GM19238 (cell line): ENCODE results near the gene ID1.

Experiments
- DNase-seq: peaks from one replicate; pipeline ENCODE4 v3.0.0; 2011; ENCODE audit warnings: low spot score; ENCODE audit not compliant: insufficient read length

The ID1 gene

GRCh38 chr20:31605031-31605901, at the start of gene ID1:
Gene ID1, plus strand, starts transcription at chr20:31605289. Its CDS starts 99 bp downstream, at chr20:31605388.
- peak; percentile 93 for DNase-seq

DNA sequence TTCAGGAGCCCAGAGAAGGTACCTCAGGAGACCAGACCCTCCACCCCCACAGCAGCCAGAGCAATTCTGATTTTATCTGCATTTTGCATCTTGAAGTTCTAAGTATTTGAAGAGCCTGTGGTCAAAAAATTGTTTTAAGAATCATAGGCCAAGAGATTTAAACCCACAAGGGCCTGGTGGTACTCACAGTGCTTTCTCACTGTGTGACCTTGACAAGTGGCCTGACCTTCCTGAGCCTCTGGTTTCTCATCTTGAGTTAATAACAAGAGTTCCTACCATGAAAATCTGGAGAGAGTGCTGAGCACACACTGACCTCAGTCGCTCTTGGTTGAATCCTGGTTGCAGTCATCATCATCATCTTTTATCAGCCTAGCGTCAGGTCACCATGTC, 45.4 kb upstream of the ID1 start:
- no peak for DNase-seq

GRCh38 chr20:31560094-31560745, 44.9 kb upstream of the ID1 start:
- peak; percentile 30 for DNase-seq

DNA sequence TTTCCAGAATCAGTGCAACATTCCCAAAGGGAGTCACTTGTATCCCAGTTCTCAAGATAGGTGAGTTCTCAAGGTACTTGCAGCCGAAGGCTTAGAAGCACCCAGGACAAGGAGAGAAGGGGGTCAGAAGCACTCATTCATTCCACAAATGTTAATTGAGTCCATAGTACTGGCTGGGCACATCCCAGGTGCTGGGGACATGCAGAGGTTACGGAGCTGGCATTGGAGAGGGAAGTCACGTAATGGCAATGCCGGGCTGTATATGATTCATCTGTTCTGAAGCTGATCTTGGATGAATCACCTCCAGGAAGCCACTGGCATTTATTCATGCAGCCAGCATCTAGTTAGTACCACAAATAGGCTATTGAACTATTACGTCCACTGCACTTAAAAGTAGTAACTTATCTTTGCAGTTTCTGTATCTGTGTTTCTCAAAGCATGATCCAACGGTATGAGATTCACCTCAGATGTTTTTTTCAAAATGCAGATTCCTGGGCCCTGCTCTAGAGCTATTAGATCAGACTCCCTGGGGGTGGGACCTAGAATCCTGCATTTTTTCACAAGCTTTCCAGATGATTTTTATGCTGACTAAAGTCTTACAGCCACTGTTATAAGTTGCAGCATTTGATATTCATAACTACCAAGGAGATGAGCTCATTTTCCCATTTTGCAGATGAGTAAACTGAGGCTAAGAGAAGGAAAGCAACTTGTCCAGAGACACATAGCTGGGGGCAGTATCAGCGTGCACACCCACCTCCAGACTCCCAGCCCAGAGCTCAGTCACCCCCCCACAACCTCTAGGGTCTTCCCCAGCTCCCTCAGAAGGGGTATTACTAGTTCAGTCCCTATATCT, 44.1 kb upstream of the ID1 start:
- DNase-seq = no peak

GRCh38 chr20:31562241-31562640, 42.8 kb upstream of the ID1 start:
- DNase-seq = no peak

DNA sequence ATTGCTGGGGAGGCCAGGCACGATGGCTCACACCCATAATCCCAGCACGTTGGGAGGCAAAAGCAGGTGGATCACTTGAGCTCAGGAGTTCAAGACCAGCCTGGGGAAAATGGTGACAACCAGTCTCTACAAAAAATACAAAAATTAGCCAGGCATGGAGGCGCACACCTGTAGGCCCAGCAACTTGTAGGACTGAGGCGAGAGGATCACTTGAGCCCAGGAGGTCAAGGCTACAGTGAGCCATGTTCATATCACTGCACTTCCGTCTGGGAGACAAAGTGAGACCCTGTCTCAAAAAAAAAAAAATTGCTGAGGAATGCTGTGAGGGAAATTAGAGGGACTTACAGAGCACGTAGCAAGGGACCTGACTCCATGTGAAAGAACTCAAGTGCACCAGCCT, 40.8 kb upstream of the ID1 start:
- no peak for DNase-seq

- no peak for DNase-seq
Observed at GRCh38 chr20:31565699-31566318, 39.3 kb upstream of the ID1 start.

DNA sequence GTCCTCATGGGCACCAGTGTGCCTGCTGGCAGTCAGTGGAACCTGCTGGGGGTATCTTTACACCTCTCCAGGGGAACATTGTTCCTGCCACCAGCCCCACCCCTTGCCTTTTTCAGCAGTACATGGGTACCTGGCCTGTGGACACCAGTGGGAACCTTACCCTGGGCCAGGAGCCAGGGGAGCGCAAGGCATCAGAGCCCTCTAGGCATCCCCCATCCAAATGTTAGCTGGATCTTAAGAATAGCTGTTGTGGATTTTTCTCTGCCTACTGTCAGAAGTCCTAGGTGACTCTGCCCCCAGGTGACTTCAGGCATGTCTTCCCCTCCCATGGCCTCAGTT, 38.8 kb upstream of the ID1 start:
- DNase-seq = no peak

GRCh38 chr20:31566658-31567379, 38.3 kb upstream of the ID1 start:
- no peak for DNase-seq

- DNase-seq = no peak
Observed at GRCh38 chr20:31567380-31567720, 37.7 kb upstream of the ID1 start.

- no peak for DNase-seq
Observed at GRCh38 chr20:31568041-31568731, 36.9 kb upstream of the ID1 start.

GRCh38 chr20:31568773-31569162, 36.3 kb upstream of the ID1 start:
- DNase-seq = no peak

DNA sequence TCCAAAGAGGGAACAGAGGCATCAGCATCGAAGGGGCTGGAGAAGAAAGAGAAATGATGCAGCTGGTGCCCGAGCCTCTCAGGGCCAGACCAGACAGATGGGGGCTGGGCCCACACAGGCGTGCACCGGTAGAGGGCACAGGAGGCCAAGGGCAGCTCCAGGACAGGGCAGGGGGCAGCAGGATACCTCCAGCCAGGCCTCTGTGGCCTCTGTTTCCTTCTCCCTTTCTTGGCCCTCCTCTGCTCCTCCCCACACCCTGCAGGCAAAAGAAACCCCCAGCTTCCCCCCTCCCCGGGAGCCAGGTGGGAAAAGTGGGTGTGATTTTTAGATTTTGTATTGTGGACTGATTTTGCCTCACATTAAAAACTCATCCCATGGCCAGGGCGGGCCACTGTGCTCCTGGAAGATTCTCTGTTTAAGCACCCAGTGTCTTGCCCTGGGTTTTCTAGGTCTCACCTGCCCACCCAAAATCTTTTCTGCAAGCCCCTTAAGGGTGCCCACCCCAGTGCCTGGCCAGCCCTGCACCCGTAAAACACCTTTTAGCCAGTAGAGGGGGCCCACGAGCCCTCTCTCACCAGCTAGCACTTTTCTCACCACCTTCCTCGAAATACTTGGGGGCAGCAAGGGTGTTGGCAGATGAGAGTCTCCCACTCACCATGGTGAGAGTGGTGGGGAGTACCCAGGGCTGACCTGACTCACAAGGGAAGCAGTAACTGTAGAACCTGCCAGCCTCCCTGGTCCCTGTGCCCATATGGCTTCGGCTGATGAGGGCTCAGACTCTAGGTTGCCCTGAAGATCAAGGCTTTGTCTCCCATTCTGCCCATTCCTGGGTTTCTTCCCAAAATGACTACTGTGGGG, 35.7 kb upstream of the ID1 start:
- DNase-seq = peak; percentile 22

DNA sequence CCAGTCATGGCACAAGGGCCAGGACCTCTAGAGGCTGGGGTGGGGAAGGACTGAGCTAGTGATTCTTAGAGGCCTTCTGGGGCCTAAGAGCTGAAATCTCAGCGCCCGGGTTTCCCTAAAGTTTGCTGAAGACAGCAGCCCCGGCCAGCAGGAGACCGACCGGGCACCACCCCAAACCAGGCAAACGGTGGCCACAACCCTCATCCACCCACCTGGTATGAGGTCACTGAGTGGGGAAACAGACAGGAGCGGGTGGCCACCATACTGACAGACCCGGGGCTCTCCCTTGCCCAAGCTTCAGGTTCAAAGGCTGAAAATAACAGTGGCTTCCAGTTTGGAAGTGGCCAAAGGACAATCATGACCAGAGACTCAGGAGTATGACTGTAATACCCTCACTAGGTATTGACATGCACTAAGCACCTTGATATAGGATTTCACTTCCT, 35.0 kb upstream of the ID1 start:
- no peak for DNase-seq

- no peak for DNase-seq
Observed at GRCh38 chr20:31570735-31571617, 34.1 kb upstream of the ID1 start.

- no peak for DNase-seq
Observed at GRCh38 chr20:31572042-31572700, 32.9 kb upstream of the ID1 start.

- DNase-seq = peak; percentile 91
Observed at GRCh38 chr20:31572701-31573554, 32.2 kb upstream of the ID1 start.
